Sigmoid colon (tissue), 7 donors: ENCODE results near the gene MAGI2. TPM values are rescaled to one million over a fixed set of nuclear protein-coding genes. Genes with fewer than 3 reads are reported as not detected.

Experiments
- DNase-seq: peaks from one replicate; pipeline ENCODE4 v3.0.0-alpha.2; 2019
- H3K27ac ChIP-seq, 4 donors: fragments of 200-600 bp; sonication (generic); one replicate each; pipeline ENCODE4 v1.5.1; 2016 to 2019; ENCODE audit warnings: mild to moderate bottlenecking in 1 of 4
- H3K27me3 ChIP-seq, 3 donors: fragments of 200-600 bp; sonication (generic); one replicate each; pipeline ENCODE4 v1.5.1; 2019; ENCODE audit warnings: mild to moderate bottlenecking in 1 of 3
- H3K36me3 ChIP-seq, 4 donors: fragments of 200-600 bp; sonication (generic); one replicate each; pipeline ENCODE4 v1.5.1; 2016 to 2019
- H3K4me1 ChIP-seq, 4 donors: fragments of 200-600 bp; sonication (generic); one replicate each; pipeline ENCODE4 v1.5.1; 2017 to 2019
- H3K4me3 ChIP-seq, 4 donors: fragments of 200-600 bp; sonication (generic); one replicate each; pipeline ENCODE4 v1.5.1; 2017 to 2019; ENCODE audit warnings: mild to moderate bottlenecking in 2 of 4, moderate library complexity in 1 of 4
- H3K9me3 ChIP-seq, 4 donors: fragments of 200-600 bp in 3 of 4; sonication (generic) in 3 of 4; one replicate each; pipeline versions ENCODE4 v1.5.1 to v1.6.1; 2013 to 2019
- CTCF ChIP-seq, 4 experiments: fragments of 450-650 bp in 3 of 4; fragments of 200-600 bp in 1 of 4; IDR thresholded peaks; one replicate each; pipeline ENCODE4 v1.5.1; 2016 to 2019; ENCODE audit warnings: antibody characterized with exemption in 4 of 4, mild to moderate bottlenecking in 3 of 4, moderate library complexity in 2 of 4
- EP300 ChIP-seq, 4 donors: sonication (generic); formaldehyde crosslinking; IDR thresholded peaks; one replicate each; pipeline ENCODE4 v1.6.1; 2017; ENCODE audit warnings: antibody characterized with exemption in 4 of 4
- POLR2A ChIP-seq, 2 donors: fragments of 450-650 bp; IDR thresholded peaks; one replicate each; pipeline ENCODE4 v1.6.1; 2016; ENCODE audit warnings: antibody characterized with exemption in 2 of 2, mild to moderate bottlenecking in 2 of 2, moderate library complexity in 2 of 2
- POLR2AphosphoS5 ChIP-seq, 4 donors: sonication (generic); formaldehyde crosslinking; IDR thresholded peaks; one replicate each; pipeline ENCODE4 v1.6.1; 2017; ENCODE audit warnings: antibody characterized with exemption in 4 of 4
- WGBS, 2 donors: extraction: QIAGEN DNeasy Blood & Tissue Kit; methylation state at CpG; one replicate each; pipeline ENCODE4 v1.1.7; 2013; 5-methylcytosine and 5-hydroxymethylcytosine counted together
- intact Hi-C: fragments of 100-400 bp; cut with DNase I; formaldehyde crosslinking; loops from one replicate; pipeline ENCODE4 v1.15.1; 2023
- polyA plus RNA-seq, 3 donors: library from polyadenylated mRNA; stranded (reverse); fragments of 200-250 nt; gene quantifications; one replicate each; pipeline ENCODE4 v1.2.3, GENCODE V29; 2013
- total RNA-seq, 4 donors: library from RNA; depleted of rRNA; stranded (reverse); fragments of >200 nt; gene quantifications; one replicate each; pipeline ENCODE4 v1.1.0, GENCODE V29; 2016
- donor health status: healthy with polysubstance abuse.
- donor health status: Bipolar disorder and iron deficiency.
- donor health status: healthy.

The MAGI2 gene
- total and polyA plus RNA-seq, 7 donors: 0.69 to 26.9 (median 14.7) TPM

GRCh38 chr7:78171398-78171797, 1282.1 kb downstream of the MAGI2 start:
- Histone ChIP-seq H3K36me3 (no peaks in the 10 kb centered on the region), H3K4me3 (no peak overlapping the region), H3K4me1 (peaks cover 0 to 8% (median 7%) of the 10 kb centered on the region in 4 donors), H3K27me3 (no peaks in the 10 kb centered on the region), H3K9me3 (no peaks in the 10 kb centered on the region), H3K27ac (no peak overlapping the region)
- intact Hi-C loops: no loop called here
- DNase-seq: no peak
- TF ChIP-seq POLR2AphosphoS5 (IDR thresholded peaks at IDR 0.05): no peak
- TF ChIP-seq POLR2A (IDR thresholded peaks at IDR 0.05): no peak
- TF ChIP-seq CTCF (IDR thresholded peaks at IDR 0.05): no peak
- no peak for TF ChIP-seq EP300 (IDR thresholded peaks at IDR 0.05)
- 87 to 89% methylated on average over 2 of the region's 2 CpGs for WGBS, 2 donors

- intact Hi-C loops: no loop called here
- Histone ChIP-seq H3K4me1 (peaks cover 0 to 6% (median 2%) of the 10 kb centered on the region in 4 donors), H3K27me3 (no peaks in the 10 kb centered on the region), H3K4me3 (no peak overlapping the region), H3K27ac (no peak overlapping the region), H3K9me3 (no peaks in the 10 kb centered on the region), H3K36me3 (no peaks in the 10 kb centered on the region)
- DNase-seq: no peak
- TF ChIP-seq EP300 (IDR thresholded peaks at IDR 0.05) (no peak), CTCF (IDR thresholded peaks at IDR 0.05) (no peak), POLR2A (IDR thresholded peaks at IDR 0.05) (no peak), POLR2AphosphoS5 (IDR thresholded peaks at IDR 0.05) (no peak)
- 92 to 93% methylated on average over 5 of the region's 5 CpGs for WGBS, 2 donors
These were observed 1282.7 kb downstream of the MAGI2 start for GRCh38 chr7:78170815-78171214.

- 88 to 93% methylated on average over 2 of the region's 2 CpGs for WGBS, 2 donors
These were observed 1283.5 kb downstream of the MAGI2 start for GRCh38 chr7:78169992-78170391.

GRCh38 chr7:78168865-78169264, 1284.6 kb downstream of the MAGI2 start:
- no peaks in the 10 kb centered on the region for H3K4me1 ChIP-seq
- 70 to 75% methylated on average over 2 of the region's 2 CpGs for WGBS, 2 donors
- intact Hi-C loops: no loop called here
- no peak overlapping the region for H3K4me3 ChIP-seq
- DNase-seq: no peak
- H3K9me3 ChIP-seq: no peaks in the 10 kb centered on the region
- H3K27me3 ChIP-seq: no peaks in the 10 kb centered on the region
- TF ChIP-seq CTCF (IDR thresholded peaks at IDR 0.05) (no peak), POLR2AphosphoS5 (IDR thresholded peaks at IDR 0.05) (no peak), EP300 (IDR thresholded peaks at IDR 0.05) (no peak), POLR2A (IDR thresholded peaks at IDR 0.05) (no peak)
- no peak overlapping the region for H3K27ac ChIP-seq
- no peaks in the 10 kb centered on the region for H3K36me3 ChIP-seq

More at GRCh38 chr7:78169992-78170391, 1283.5 kb downstream of the MAGI2 start:
- Histone ChIP-seq H3K36me3 (no peaks in the 10 kb centered on the region), H3K27me3 (no peaks in the 10 kb centered on the region), H3K4me3 (no peak overlapping the region), H3K9me3 (no peaks in the 10 kb centered on the region), H3K27ac (no peak overlapping the region), H3K4me1 (no peaks in the 10 kb centered on the region)
- intact Hi-C loops: no loop called here
- TF ChIP-seq POLR2A (IDR thresholded peaks at IDR 0.05) (no peak), CTCF (IDR thresholded peaks at IDR 0.05) (no peak), EP300 (IDR thresholded peaks at IDR 0.05) (no peak), POLR2AphosphoS5 (IDR thresholded peaks at IDR 0.05) (no peak)
- DNase-seq: no peak

GRCh38 chr7:78167860-78168259, 1285.6 kb downstream of the MAGI2 start:
- intact Hi-C loops: no loop called here
- no peaks in the 10 kb centered on the region for H3K9me3 ChIP-seq

More at GRCh38 chr7:78167860-78168259, 1285.6 kb downstream of the MAGI2 start:
- H3K36me3 ChIP-seq: no peaks in the 10 kb centered on the region
- DNase-seq: no peak
- no peaks in the 10 kb centered on the region for H3K4me1 ChIP-seq
- no peak overlapping the region for H3K4me3 ChIP-seq
- no peaks in the 10 kb centered on the region for H3K27me3 ChIP-seq
- H3K27ac ChIP-seq: no peak overlapping the region
- 93 to 95% methylated on average over 12 of the region's 12 CpGs for WGBS, 2 donors
- no peak for TF ChIP-seq EP300 (IDR thresholded peaks at IDR 0.05)
- TF ChIP-seq POLR2AphosphoS5 (IDR thresholded peaks at IDR 0.05): no peak
- TF ChIP-seq CTCF (IDR thresholded peaks at IDR 0.05): no peak
- TF ChIP-seq POLR2A (IDR thresholded peaks at IDR 0.05): no peak
